Neutrophil (primary cell): ENCODE measurements around the gene USP46.

ENCODE experiments used
- H3K27ac ChIP-seq: fragments of 200-600 bp; sonication (generic); 2 replicates; pipeline ENCODE4 v1.5.1; 2016; ENCODE audit warnings: mild to moderate bottlenecking, moderate library complexity
- H3K27me3 ChIP-seq: fragments of 200-600 bp; sonication (generic); 2 replicates; pipeline ENCODE4 v1.6.0; 2016; ENCODE audit warnings: mild to moderate bottlenecking
- H3K36me3 ChIP-seq: fragments of 200-600 bp; sonication (generic); 2 replicates; pipeline ENCODE4 v1.5.1; 2017
- H3K4me1 ChIP-seq, 2 experiments: fragments of 200-600 bp in 1 of 2; sonication (generic) in 1 of 2; 1 replicate in 1 of 2; 2 replicates in 1 of 2; pipeline versions ENCODE4 v1.5.1 to v1.6.1; 2013 to 2016; ENCODE audit warnings: low read depth in 1 of 2, low read length in 1 of 2, mild to moderate bottlenecking in 1 of 2, moderate library complexity in 1 of 2; ENCODE audit not compliant: control insufficient read depth in 1 of 2, insufficient read depth in 1 of 2
- H3K4me3 ChIP-seq, 2 experiments: fragments of 200-600 bp in 1 of 2; sonication (generic) in 1 of 2; 1 replicate in 1 of 2; 2 replicates in 1 of 2; pipeline ENCODE4 v1.5.1; 2013 to 2016; ENCODE audit warnings: low read depth in 1 of 2, low read length in 1 of 2, mild to moderate bottlenecking in 1 of 2, moderate library complexity in 1 of 2
- H3K9me3 ChIP-seq: fragments of 200-600 bp; sonication (generic); 2 replicates; pipeline ENCODE4 v1.5.1; 2016
- CTCF ChIP-seq: fragments of 200-600 bp; sonication (generic); IDR thresholded peaks from 2 replicates; pipeline ENCODE4 v1.5.1; 2016; ENCODE audit warnings: antibody characterized with exemption

Gene USP46

GRCh38 chr4:52640808-52641565, 18.1 kb downstream of the USP46 start:
- no peaks in the 10 kb centered on the region for H3K4me1 ChIP-seq
- no peak overlapping the region for H3K27ac ChIP-seq
- H3K4me3 ChIP-seq: no peak overlapping the region
- H3K36me3 ChIP-seq: no peaks in the 10 kb centered on the region
- TF ChIP-seq CTCF: no peak
- H3K27me3 ChIP-seq: no peaks in the 10 kb centered on the region
- no peaks in the 10 kb centered on the region for H3K9me3 ChIP-seq

GRCh38 chr4:52638717-52639116, 20.4 kb downstream of the USP46 start:
- Histone ChIP-seq H3K9me3 (no peaks in the 10 kb centered on the region), H3K27ac (no peak overlapping the region), H3K36me3 (no peaks in the 10 kb centered on the region), H3K27me3 (no peaks in the 10 kb centered on the region), H3K4me3 (no peak overlapping the region), H3K4me1 (no peaks in the 10 kb centered on the region)
- no peak for TF ChIP-seq CTCF

- Histone ChIP-seq H3K27me3 (no peaks in the 10 kb centered on the region), H3K4me3 (no peak overlapping the region), H3K27ac (no peak overlapping the region), H3K9me3 (no peaks in the 10 kb centered on the region), H3K4me1 (no peaks in the 10 kb centered on the region), H3K36me3 (no peaks in the 10 kb centered on the region)
- TF ChIP-seq CTCF: no peak
Observed at GRCh38 chr4:52637116-52637515, 22.0 kb downstream of the USP46 start.

GRCh38 chr4:52635560-52635959, 23.5 kb downstream of the USP46 start:
- no peak for TF ChIP-seq CTCF

GRCh38 chr4:52635130-52635529, 24.0 kb downstream of the USP46 start:
- TF ChIP-seq CTCF: no peak
- H3K4me3 ChIP-seq: no peak overlapping the region
- H3K27ac ChIP-seq: no peak overlapping the region
- H3K9me3 ChIP-seq: no peaks in the 10 kb centered on the region
- no peaks in the 10 kb centered on the region for H3K4me1 ChIP-seq
- H3K36me3 ChIP-seq: no peaks in the 10 kb centered on the region
- H3K27me3 ChIP-seq: no peaks in the 10 kb centered on the region

More at GRCh38 chr4:52635560-52635959, 23.5 kb downstream of the USP46 start:
- Histone ChIP-seq H3K27ac (no peak overlapping the region), H3K36me3 (no peaks in the 10 kb centered on the region), H3K4me3 (no peak overlapping the region), H3K4me1 (no peaks in the 10 kb centered on the region), H3K9me3 (no peaks in the 10 kb centered on the region), H3K27me3 (no peaks in the 10 kb centered on the region)
